Stimulated activated CD8-positive, alpha-beta memory T cell treated with anti-CD3 and anti-CD28 coated beads, Interleukin-2, amount 100 ng/mL, for 48 hours (primary cell): ENCODE results near the gene ZNF148.

Experiments used
- DNase-seq, 2 donors: peaks; one replicate each; pipeline ENCODE4 v3.0.0-alpha.2; 2020; ENCODE audit warnings: low read depth in 2 of 2

The ZNF148 gene

GRCh38 chr3:125192190-125193035, 182.7 kb downstream of the ZNF148 start:
- DNase-seq: no peak

- no peak for DNase-seq
Observed at GRCh38 chr3:125191730-125192129, 183.4 kb downstream of the ZNF148 start.

- DNase-seq: no peak
Observed at GRCh38 chr3:125191256-125191655, 183.9 kb downstream of the ZNF148 start.

- DNase-seq: no peak
Observed at GRCh38 chr3:125190786-125191185, 184.3 kb downstream of the ZNF148 start.

- no peak for DNase-seq
Observed at GRCh38 chr3:125189378-125190165, 185.6 kb downstream of the ZNF148 start.

GRCh38 chr3:125188955-125189354, 186.2 kb downstream of the ZNF148 start:
- no peak for DNase-seq

- DNase-seq: no peak
Observed at GRCh38 chr3:125187599-125187910, 187.6 kb downstream of the ZNF148 start.

GRCh38 chr3:125186800-125187598, 188.1 kb downstream of the ZNF148 start:
- DNase-seq: no peak

GRCh38 chr3:125186261-125186787, 188.8 kb downstream of the ZNF148 start:
- no peak for DNase-seq

GRCh38 chr3:125185805-125186204, 189.3 kb downstream of the ZNF148 start:
- no peak for DNase-seq

- DNase-seq: no peak
Observed at GRCh38 chr3:125179884-125180240, 195.3 kb downstream of the ZNF148 start.

- no peak for DNase-seq
Observed at GRCh38 chr3:125179143-125179883, 195.8 kb downstream of the ZNF148 start.

GRCh38 chr3:125177746-125178145, 197.4 kb downstream of the ZNF148 start:
- no peak for DNase-seq
